OCI-LY7 (cell line): ENCODE data around the gene WNK4. TPM values are rescaled to one million over a fixed set of nuclear protein-coding genes. Genes with fewer than 3 reads are reported as not detected.
A peak's percentile ranks its signal among the peaks of the same experiment; 100 is the strongest.

ENCODE experiments used
- BruUV-seq: library from RNA; stranded (reverse); fragments of 400-500 nt; replicated peaks from 2 replicates; lab custom pipeline; 2021; lab: Mats Ljungman, UMichigan
- CTCF ChIA-PET: fragments of 300-600 bp; sonication (Branson Sonifier 250); formaldehyde crosslinking; loops from one replicate; lab custom pipeline; 2022; ENCODE audit warnings: antibody characterized with exemption; ENCODE audit not compliant: unreplicated experiment; lab: Charles Lee
- POLR2A ChIA-PET: fragments of 300-600 bp; sonication (Branson Sonifier 250); formaldehyde crosslinking; loops from one replicate; lab custom pipeline; 2022; ENCODE audit warnings: antibody characterized with exemption; lab: Charles Lee
- DNase-seq: peaks from one replicate; pipeline ENCODE4 v3.0.0-alpha.2; 2015; ENCODE audit warnings: low spot score
- H2AFZ ChIP-seq: fragments of 200-600 bp; sonication (generic), shearing (Covaris generic); 2 replicates; pipeline ENCODE4 v1.6.1; 2014; ENCODE audit warnings: mild to moderate bottlenecking, antibody characterized with exemption, low read length, moderate library complexity
- H3K27ac ChIP-seq: fragments of 200-600 bp; sonication (generic); 2 replicates; pipeline ENCODE4 v1.5.1; 2014; ENCODE audit warnings: mixed run types, low read depth, mild to moderate bottlenecking, moderate library complexity, low read length, inconsistent platforms; ENCODE audit not compliant: poor library complexity, severe bottlenecking
- H3K36me3 ChIP-seq: fragments of 200-600 bp; sonication (generic); 2 replicates; pipeline ENCODE4 v1.6.1; 2014; ENCODE audit warnings: mild to moderate bottlenecking, antibody characterized with exemption, low read length, moderate library complexity, mixed read lengths; ENCODE audit not compliant: insufficient read depth
- H3K4me1 ChIP-seq: fragments of 200-600 bp; sonication (generic); 2 replicates; pipeline ENCODE4 v1.5.1; 2014; ENCODE audit warnings: mild to moderate bottlenecking, low read length; ENCODE audit not compliant: insufficient read depth, poor library complexity, severe bottlenecking
- H3K4me2 ChIP-seq: fragments of 200-600 bp; sonication (generic); 2 replicates; pipeline ENCODE4 v1.6.1; 2014; ENCODE audit warnings: mild to moderate bottlenecking, low read length
- H3K4me3 ChIP-seq: fragments of 200-600 bp; sonication (generic); 2 replicates; pipeline ENCODE4 v1.5.1; 2014; ENCODE audit warnings: mild to moderate bottlenecking, low read depth, low read length; ENCODE audit not compliant: poor library complexity, severe bottlenecking
- H3K79me2 ChIP-seq: fragments of 200-600 bp; sonication (generic); 2 replicates; pipeline ENCODE4 v1.6.1; 2016; ENCODE audit warnings: low read depth, mild to moderate bottlenecking, low read length, moderate library complexity, mixed read lengths; ENCODE audit not compliant: insufficient read depth
- H3K9me2 ChIP-seq: fragments of 200-600 bp; sonication (generic); 2 replicates; pipeline ENCODE4 v1.6.1; 2016; ENCODE audit warnings: mild to moderate bottlenecking, low read length, mixed read lengths; ENCODE audit not compliant: insufficient read depth
- H3K9me3 ChIP-seq: fragments of 200-600 bp; sonication (generic); 2 replicates; pipeline ENCODE4 v1.6.1; 2014; ENCODE audit warnings: mild to moderate bottlenecking, mixed run types, low read length, mixed read lengths
- H4K20me1 ChIP-seq: fragments of 200-600 bp; sonication (generic); 2 replicates; pipeline ENCODE4 v1.6.1; 2014; ENCODE audit warnings: mild to moderate bottlenecking, antibody characterized with exemption, low read length, moderate library complexity, mixed read lengths; ENCODE audit not compliant: insufficient read depth
- EZH2phosphoT487 ChIP-seq: fragments of 200-600 bp; sonication (generic); IDR thresholded peaks from 2 replicates; pipeline ENCODE4 v1.6.1; 2018; ENCODE audit warnings: low read depth, borderline replicate concordance, mild to moderate bottlenecking, mixed run types, antibody characterized with exemption, low read length, moderate library complexity, mixed read lengths
- intact Hi-C: fragments of 100-400 bp; cut with micrococcal nuclease; formaldehyde crosslinking; loops from one replicate; pipeline ENCODE4 v1.10.0; 2022; ENCODE audit not compliant: unreplicated experiment
- total RNA-seq, 2 experiments: library from RNA; depleted of rRNA in 1 of 2; stranded (reverse); fragments of >200 nt in 1 of 2; shearing (Covaris generic) in 1 of 2; gene quantifications; 2 replicates each; pipeline ENCODE4 v1.2.3, GENCODE V29; 2014 to 2022
- TF ChIP-seq, protein P1 (sequence below): fragments of 200-600 bp; sonication (generic); conservative IDR thresholded peaks from 2 replicates; pipeline ENCODE4 v1.5.1; 2014; ENCODE audit warnings: mild to moderate bottlenecking, antibody characterized with exemption, low read length, moderate library complexity, mixed read lengths

WNK4 gene
- total RNA-seq, 2 experiments from 2014 or later: 2.4 to 8.3 TPM

DNA sequence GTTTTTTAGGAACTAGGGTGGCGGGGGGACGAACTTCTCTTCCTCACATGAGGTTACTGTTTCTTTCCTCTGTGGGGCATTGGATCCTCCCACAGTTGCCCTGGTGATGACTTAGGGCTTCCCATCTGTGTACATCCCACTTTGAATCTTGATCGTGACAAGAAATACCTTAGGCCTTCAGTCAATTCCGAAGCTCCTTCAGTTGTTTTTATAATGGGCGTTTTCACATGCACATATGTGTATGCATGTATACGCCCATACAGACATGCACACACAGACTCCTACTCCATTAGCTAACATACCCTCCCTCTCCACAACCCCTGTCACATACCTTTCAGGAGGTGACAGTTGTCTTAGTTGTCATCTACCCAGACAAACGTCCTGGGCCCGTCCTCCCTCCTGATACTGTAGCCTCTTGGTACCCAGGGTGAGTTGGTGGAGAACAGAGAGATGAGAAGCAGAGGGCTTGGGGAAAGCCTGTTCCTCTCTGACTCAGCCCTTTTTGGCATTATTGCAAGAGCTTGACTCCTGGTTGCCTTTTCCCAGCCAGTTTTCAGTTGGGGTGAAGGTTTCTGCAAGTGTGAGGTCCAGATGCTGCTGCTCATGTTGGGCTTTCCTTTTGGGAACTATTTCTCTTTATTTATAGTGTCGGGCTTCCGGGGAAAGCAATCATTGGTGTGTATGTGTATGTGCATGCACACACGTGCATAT, 61.7 kb downstream of the WNK4 start:
- Histone ChIP-seq H2AFZ (no peak overlapping the region), H3K4me3 (no peak overlapping the region), H3K9me3 (no peaks in the 10 kb centered on the region), H3K9me2 (no peaks in the 10 kb centered on the region), H3K4me2 (no peak overlapping the region), H4K20me1 (no peaks in the 10 kb centered on the region), H3K79me2 (no peaks in the 10 kb centered on the region), H3K4me1 (no peaks in the 10 kb centered on the region), H3K27ac (no peak overlapping the region), H3K36me3 (peaks cover 88% of the 10 kb centered on the region)
- ChIA-PET CTCF (no interaction called here), POLR2A (no interaction called here)
- intact Hi-C loops: loop anchor here (2.0 kb wide), 1 partner anchor 95 kb away; no protein-coding TSS in a partner anchor
- DNase-seq: no peak
- BruUV-seq: TSS peak; percentile 59
- TF ChIP-seq, protein P1, sequence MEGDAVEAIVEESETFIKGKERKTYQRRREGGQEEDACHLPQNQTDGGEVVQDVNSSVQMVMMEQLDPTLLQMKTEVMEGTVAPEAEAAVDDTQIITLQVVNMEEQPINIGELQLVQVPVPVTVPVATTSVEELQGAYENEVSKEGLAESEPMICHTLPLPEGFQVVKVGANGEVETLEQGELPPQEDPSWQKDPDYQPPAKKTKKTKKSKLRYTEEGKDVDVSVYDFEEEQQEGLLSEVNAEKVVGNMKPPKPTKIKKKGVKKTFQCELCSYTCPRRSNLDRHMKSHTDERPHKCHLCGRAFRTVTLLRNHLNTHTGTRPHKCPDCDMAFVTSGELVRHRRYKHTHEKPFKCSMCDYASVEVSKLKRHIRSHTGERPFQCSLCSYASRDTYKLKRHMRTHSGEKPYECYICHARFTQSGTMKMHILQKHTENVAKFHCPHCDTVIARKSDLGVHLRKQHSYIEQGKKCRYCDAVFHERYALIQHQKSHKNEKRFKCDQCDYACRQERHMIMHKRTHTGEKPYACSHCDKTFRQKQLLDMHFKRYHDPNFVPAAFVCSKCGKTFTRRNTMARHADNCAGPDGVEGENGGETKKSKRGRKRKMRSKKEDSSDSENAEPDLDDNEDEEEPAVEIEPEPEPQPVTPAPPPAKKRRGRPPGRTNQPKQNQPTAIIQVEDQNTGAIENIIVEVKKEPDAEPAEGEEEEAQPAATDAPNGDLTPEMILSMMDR: no peak
- TF ChIP-seq EZH2phosphoT487: no peak

DNA sequence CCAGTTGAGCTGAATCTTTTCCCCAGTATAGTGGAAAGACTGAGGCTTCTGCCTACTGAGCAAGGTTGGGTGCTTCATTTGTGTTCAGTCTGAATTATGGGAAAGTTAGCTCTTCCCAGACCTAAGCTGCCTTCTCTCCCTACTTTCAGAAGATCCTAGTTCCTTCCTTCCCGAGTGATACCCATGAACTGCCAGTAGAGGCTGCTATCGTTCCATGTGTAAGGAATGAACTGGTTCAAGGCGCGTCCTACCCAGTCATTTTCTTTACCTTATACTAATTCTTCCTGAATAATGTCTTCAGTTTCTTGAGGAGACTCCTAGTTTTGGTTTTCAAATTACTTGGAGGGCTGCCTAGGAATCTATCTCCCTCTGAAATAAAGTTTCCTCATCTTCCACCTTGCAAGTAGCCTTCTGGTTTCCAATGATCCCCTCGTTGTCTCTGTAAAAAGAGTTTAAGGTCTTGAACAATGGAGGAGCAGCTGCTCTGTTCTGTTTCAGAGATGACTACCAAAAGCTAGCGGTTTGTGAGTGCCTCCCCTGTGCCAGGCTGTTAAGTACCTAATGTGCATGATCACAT, 63.0 kb downstream of the WNK4 start:
- TF ChIP-seq, protein P1: peak; percentile 85
- no peak for TF ChIP-seq EZH2phosphoT487
- Histone ChIP-seq H3K9me3 (no peaks in the 10 kb centered on the region), H3K4me3 (no peak overlapping the region), H3K4me1 (no peaks in the 10 kb centered on the region), H3K36me3 (peaks cover 74% of the 10 kb centered on the region), H3K79me2 (no peaks in the 10 kb centered on the region), H3K4me2 (no peak overlapping the region), H4K20me1 (no peaks in the 10 kb centered on the region), H2AFZ (no peak overlapping the region), H3K27ac (no peak overlapping the region), H3K9me2 (no peaks in the 10 kb centered on the region)
- no TSS peak for BruUV-seq
- DNase-seq: peak; percentile 56
- CTCF ChIA-PET: no interaction called here
- POLR2A ChIA-PET: no interaction called here
- intact Hi-C loops: loop anchor here (1.0 to 2.0 kb wide), 2 partner anchors 86 to 93 kb away; no protein-coding TSS in a partner anchor

DNA sequence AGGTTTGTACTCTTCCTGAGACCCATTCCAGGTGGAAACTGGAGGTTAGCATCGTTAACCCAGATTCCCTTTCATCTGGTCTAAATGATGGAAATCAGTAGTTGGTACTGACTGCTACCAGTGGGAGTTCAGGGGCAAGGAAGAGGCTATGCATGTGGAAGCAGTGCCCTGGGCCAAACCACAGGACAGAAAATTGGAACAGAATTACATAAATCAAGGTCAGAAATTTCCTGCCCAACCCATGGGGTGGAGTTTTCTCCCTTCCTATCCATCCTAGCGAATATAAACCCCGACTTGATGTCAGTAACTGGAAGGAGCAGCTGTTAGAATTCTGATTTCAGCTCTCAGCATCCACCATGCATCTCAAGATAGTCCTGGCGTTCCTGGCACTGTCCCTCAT, 63.9 kb downstream of the WNK4 start, which contains the start of gene AOC2:
TSS of gene AOC2 (plus strand) at position 310 of the 400 bp plus-strand sequence. CDS start at position 357, 47 bp downstream.
- H4K20me1 ChIP-seq: no peaks in the 10 kb centered on the region
- no peak for DNase-seq
- intact Hi-C loops: no loop called here
- ChIA-PET CTCF (no interaction called here), POLR2A (no interaction called here)
- peaks cover 66% of the 10 kb centered on the region for H3K36me3 ChIP-seq
- no peak within 1 kb of the TSS for H3K4me3 ChIP-seq
- BruUV-seq: no TSS peak
- no peak within 1 kb of the TSS for H2AFZ ChIP-seq
- TF ChIP-seq, protein P1: no peak
- TF ChIP-seq EZH2phosphoT487: no peak
- no peaks in the 10 kb centered on the region for H3K79me2 ChIP-seq
- H3K4me1 ChIP-seq: no peaks in the 10 kb centered on the region
- no peak within 1 kb of the TSS for H3K4me2 ChIP-seq
- no peaks in the 10 kb centered on the region for H3K9me2 ChIP-seq
- no peak within 1 kb of the TSS for H3K27ac ChIP-seq
- H3K9me3 ChIP-seq: no peaks in the 10 kb centered on the region
